HG03060 (cell line): ENCODE measurements around the gene LINGO1.

Experiments used
- ATAC-seq: cut with Tn5 transposase; IDR thresholded peaks from one replicate; pipeline ENCODE4 v1.9.1; 2021; ENCODE audit warnings: low read depth, moderate number of reproducible peaks; ENCODE audit not compliant: unreplicated experiment

The LINGO1 gene

GRCh38 chr15:77658304-77658703 is 25.6 kb upstream of the LINGO1 start:
- ATAC-seq, result no peak

GRCh38 chr15:77657634-77658238 is 25.0 kb upstream of the LINGO1 start:
- ATAC-seq, result no peak

- no peak for ATAC-seq
Measured at GRCh38 chr15:77656294-77656693, 23.6 kb upstream of the LINGO1 start.

- ATAC-seq, result no peak
Measured at GRCh38 chr15:77654975-77655374, 22.3 kb upstream of the LINGO1 start.

GRCh38 chr15:77653832-77654480 is 21.2 kb upstream of the LINGO1 start:
- no peak for ATAC-seq

- no peak for ATAC-seq
Measured at GRCh38 chr15:77650265-77650664, 17.6 kb upstream of the LINGO1 start.

GRCh38 chr15:77649610-77650009 is 16.9 kb upstream of the LINGO1 start:
- ATAC-seq, result no peak

GRCh38 chr15:77649017-77649416 is 16.3 kb upstream of the LINGO1 start:
- ATAC-seq, result no peak

GRCh38 chr15:77647961-77648360 is 15.2 kb upstream of the LINGO1 start:
- ATAC-seq, result no peak

- ATAC-seq, result no peak
Measured at GRCh38 chr15:77646104-77646694, 13.5 kb upstream of the LINGO1 start.

- no peak for ATAC-seq
Measured at GRCh38 chr15:77645602-77646001, 12.9 kb upstream of the LINGO1 start.

GRCh38 chr15:77644543-77645247 is 12.0 kb upstream of the LINGO1 start:
- ATAC-seq, result no peak

GRCh38 chr15:77643764-77644163 is 11.1 kb upstream of the LINGO1 start:
- ATAC-seq, result no peak

- ATAC-seq, result no peak
Measured at GRCh38 chr15:77642793-77643430, 10.2 kb upstream of the LINGO1 start.

GRCh38 chr15:77641999-77642398 is 9.3 kb upstream of the LINGO1 start:
- ATAC-seq, result no peak

- no peak for ATAC-seq
Measured at GRCh38 chr15:77640615-77641014, 7.9 kb upstream of the LINGO1 start.

GRCh38 chr15:77639431-77639830 is 6.7 kb upstream of the LINGO1 start:
- ATAC-seq, result no peak

GRCh38 chr15:77637851-77638692 is 5.4 kb upstream of the LINGO1 start:
- ATAC-seq, result no peak

GRCh38 chr15:77636209-77636608 is 3.5 kb upstream of the LINGO1 start:
- ATAC-seq, result no peak

GRCh38 chr15:77634266-77634962 is 1.7 kb upstream of the LINGO1 start:
- ATAC-seq, result no peak
